NCI-H2107 (cell line): Measurements from ENCODE around the gene SNIP1.
"Not testable (repeated sequence)": the region's sequence is repeated elsewhere in the genome, so short reads cannot be mapped to it uniquely, and the experiment has no call there.

Experiments
- DNase-seq: peaks from one replicate; lab custom pipeline; 2025; lab: John Stamatoyannopoulos, UW

The SNIP1 gene

DNA sequence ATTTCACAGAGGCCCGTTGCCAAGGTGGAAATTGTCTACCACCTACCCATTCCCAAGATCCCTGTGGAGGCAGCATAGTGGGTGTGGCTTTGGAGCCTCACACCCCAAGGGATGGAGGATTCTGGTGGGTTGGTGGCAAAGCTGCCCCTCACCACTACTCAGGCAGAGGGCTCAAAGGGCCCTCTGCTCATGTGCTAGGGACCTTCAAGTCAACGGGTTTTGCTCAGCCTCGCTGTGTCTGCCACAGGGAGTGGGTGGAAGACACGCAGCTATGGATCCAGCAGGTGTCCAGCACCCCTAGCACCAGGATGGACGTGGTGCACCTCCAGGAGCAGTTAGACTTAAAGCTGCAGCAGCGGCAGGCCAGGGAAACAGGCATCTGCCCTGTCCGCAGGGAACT is 5.0 kb upstream of the SNIP1 start:
- no peak for DNase-seq

DNA sequence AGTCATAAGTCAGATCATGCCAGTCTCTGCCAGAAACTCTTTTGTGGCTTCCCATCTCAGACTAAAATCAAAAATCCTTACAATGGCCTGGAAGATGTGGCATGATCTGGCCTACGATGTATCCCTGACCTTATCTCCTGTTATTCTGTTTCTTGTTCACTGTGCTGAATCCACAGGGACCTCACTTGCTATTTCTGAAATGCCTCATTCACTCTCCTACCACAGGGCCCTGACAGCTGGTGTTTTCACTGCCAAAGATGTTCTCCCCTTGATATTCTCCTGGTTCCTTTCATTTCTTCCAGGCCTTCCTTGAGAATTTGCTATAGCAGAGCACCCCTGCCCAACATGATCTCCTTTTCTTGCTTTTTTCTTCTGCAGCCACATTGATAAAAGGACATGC is 4.3 kb upstream of the SNIP1 start:
- DNase-seq = no peak

DNA sequence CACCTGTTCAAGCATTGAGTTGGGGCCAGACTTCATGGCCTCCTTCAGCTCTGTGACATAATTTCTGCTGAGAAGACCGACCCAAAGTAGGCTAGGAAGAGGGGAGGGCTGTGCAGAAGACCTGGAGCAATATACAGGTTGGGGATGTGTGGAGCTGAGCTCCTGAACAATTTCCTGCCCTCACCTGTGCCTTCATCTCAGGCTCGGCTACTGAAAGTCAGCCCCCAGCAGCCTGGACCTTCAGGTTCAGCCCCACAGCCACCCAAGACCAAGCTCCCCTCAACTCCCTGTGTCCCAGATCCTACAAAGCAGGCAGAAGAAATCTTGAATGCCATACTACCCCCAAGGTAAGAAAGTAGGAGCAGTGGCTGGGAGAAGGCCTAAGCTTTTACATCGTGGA is 3.3 kb upstream of the SNIP1 start:
- no peak for DNase-seq

DNA sequence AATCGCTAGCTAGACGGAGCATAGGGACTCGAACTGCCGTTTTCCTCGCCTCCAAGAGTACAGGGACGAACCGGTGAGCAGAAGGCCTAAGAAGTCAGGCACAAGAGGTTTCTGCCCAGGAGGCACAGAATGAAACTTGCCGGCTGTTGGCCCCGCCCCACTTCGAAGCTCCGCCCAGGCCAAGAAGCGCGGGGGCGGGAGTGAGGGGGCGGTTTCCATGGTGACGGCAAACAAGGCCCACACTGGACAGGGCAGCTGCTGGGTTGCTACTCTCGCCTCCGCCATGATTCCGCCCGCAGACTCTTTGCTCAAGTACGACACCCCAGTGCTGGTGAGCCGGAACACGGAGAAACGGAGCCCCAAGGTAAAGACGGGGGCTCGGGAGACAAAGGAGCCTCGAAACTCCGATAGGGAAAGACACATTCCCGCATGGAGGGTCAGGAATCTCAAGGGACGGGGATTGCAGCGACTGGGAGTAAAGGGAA is 2.7 kb upstream of the SNIP1 start, which contains the start of gene DNALI1:
Gene DNALI1, plus strand, starts transcription at position 229 of the 485 bp plus-strand sequence. Its CDS starts 55 bp downstream, at position 284.
- DNase-seq = no peak

DNA sequence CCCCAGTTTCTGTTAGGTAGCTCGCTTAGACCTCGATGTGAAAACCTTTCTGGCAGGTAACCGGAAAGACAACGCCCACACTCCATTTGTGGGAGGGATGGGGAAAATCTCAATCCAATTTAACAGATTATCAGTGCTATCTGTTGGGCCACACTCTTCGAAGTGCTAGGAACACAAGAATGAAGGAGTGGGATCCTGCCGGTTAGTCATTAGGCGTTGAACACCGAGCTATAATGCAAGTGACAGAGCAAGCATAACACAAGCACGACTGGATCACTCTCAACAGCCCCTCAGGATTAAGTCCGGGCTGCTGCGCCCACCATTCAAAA is 531 bp downstream of the SNIP1 start:
- no peak for DNase-seq

DNA sequence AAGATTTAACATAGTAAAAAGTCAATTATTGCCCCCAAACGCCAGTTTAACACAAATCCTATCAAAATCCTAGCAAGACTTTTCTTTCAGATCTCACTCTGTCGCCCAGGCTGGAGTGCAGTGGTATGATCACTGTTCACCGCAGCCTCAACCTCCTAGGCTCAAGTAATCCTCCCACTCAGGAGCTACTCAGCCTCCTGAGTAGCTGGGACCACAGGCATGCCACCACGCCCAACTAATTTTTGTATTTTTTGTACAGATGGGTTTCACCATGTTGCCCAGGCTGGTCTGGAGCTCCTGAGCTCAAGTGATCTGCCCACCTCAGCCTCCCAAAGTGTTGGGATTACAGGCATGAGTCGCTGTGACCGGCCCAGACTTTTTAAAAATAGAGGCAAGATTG is 4.8 kb downstream of the SNIP1 start:
- DNase-seq = no peak

DNA sequence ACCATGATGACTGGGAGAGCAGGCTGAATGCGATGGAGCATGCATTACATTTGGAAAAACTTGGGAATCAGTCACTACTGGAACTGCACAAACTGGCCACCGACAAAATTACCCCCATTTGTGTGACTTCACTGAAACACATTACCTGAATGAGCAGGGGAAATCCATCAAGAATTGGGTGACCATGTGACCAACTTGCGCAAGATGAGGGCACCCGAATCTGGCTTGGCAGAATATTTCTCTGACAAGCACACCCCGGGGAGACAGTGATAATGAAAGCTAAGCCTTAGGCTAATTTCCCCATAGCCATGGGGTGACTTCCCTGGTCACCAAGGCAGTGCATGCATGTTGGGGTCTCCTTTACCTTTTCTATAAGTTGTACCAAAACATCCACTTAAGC is 9.1 kb downstream of the SNIP1 start:
- DNase-seq = no peak

DNA sequence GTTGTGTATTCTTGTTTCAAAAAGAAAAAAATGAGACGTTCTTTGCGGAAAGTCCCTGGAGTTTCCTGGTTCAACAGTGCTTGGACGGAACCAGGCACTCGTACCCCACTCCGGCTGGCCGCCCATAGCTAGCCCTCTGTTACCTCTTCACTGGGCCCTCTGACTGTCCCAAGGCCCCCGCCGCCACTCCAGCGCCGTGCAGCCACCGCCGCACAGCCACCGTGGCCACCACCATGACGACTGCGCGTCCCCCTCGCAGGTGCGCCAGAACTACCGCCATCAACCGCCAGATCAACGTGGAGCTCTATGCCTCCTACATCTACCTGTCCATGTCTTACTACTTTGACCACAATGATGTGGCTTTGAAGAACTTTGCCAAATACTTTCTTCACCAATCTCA is 9.6 kb downstream of the SNIP1 start:
- DNase-seq = no peak

DNA sequence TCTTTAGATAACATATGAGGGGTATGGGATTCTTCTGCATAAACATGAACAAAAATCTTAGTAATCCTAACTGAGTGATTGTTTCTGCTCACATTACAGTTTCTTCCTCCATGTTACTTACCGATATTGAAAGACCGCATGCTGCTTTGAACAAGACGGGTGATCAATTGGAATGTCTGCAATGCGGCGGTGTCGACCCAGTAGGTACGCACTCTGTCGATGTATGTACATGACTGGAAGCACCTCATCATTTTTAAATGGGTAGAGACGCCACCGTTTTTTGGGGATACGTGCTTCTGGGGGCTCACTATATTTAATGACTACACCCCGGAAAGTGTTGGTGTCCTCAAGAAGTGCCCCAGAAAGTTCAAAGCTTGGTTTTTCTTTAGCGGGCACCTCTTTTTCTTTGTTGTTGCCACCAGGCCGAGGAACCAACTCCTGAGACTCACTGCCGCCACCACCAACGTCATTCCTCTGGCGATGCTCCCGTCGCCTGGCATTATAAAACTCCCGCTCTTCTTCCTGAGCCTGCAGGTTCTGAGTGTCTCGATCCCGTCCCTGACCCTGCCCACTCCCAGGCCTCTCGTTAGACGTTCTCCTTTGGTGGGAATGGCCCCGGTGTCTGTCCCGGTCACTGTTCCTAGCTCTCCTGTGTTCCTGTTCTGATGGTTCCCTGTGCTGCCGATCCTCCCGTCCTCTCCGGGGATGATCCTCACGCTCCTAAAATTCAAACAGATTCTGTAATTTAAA is 13.9 kb downstream of the SNIP1 start:
- DNase-seq = no peak

DNA sequence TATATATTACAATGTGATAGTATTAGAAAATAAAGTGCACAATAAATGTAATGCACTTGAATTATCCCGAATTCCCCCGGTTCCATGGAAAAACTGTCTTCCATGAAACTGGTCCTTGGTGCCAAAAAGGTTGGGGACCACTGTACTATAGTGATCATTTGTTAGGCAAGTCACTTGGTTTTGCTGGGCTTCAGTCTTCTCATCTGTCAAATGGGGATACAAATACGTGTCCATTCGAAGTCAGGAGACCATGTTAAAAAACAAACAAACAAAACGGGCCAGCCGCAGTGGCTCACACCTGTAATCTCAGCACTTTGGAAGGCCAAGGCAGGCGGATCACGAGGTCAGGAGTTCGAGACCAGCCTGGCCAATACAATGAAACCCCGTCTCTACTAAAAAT is 14.9 kb downstream of the SNIP1 start:
- DNase-seq = not testable (repeated sequence)

DNA sequence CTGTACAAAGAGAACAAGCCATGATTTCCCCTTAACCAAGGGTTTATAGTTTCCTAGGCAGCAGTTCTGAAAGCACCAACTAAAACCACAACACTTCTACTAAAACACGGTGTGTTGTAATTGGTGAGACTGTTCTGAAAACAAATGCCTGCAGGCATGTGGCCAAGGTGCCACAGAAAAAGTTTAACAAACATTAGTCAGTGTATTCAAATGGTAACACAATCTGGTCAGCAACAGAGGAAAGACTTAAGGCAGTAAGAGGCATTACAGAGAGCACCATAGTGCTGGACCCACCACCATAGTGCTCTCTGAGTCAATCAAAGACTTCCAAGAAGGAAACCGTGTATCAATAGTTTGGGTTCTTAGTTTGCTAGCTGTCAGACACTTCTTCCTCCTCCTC is 16.7 kb downstream of the SNIP1 start:
- peak; percentile 36 for DNase-seq

DNA sequence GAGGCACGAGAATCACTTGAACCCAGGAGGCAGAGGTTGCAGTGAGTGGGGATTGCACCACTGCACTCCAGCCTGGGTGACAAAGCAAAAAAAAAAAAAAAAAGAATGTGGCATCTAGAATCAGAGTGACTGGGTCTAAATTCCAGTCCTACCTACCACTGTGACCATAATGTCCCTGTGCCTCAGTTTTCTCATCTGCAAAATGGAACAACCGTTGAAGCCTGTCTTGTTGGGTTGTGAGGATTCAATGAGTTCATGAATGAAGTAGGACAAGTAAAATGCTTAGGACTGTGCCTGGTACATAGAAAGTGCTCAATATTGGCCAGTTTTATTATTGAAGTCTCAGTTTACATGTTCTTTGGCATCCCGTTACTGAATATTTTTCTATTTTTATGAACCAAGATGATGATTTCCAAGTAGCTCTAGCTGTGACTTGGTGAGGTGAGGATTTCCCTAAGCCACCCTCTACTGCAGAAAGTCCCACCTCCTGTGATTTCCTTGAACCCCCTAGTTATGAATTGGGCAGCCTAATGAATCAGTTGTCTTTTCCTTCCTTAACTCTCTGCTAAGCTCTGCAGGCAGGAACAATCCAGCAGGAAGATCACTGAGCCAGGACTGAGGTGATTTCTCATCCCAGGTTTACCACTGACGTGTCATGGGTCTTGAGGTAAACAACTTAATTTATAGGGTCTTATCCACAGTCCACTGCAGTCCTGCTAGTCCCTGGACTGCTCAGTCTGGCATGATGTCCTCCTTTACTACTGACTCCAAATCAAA is 20.6 kb downstream of the SNIP1 start:
- no peak for DNase-seq

DNA sequence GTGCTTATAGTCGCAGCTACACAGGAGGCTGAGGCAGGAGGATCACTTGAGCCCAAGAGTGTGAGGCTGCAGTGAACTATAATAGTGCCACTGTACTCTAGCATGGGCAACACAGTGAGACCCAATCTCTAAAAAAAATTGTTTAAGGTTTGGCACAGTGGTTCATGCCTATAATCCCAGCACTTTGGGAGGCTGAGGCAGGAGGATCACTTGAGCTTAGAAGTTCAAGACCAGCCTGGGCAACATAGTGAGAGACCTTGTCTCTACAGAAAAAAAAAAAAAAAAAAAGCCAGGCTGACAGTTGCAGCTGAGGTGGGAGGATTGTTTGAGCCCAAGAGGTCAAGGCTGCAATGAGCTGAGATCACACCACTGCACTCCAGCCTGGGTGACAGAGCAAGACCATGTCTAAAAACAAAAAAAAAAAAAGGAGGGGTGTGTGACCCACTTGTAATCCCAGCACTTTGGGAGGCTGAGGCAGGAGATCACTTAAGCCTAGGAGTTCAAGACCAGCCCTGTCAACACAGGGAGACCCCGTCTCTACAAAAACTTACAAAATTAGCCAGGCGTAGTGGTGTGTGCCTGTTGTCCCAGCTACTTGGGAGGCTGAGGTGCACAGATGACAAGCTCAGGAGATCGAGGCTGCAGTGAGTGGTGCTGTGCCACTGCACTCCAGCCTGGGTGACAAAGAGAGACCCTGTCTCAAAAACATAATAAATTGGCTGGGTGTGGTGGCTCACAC is 21.5 kb downstream of the SNIP1 start:
- not testable (repeated sequence) for DNase-seq

DNA sequence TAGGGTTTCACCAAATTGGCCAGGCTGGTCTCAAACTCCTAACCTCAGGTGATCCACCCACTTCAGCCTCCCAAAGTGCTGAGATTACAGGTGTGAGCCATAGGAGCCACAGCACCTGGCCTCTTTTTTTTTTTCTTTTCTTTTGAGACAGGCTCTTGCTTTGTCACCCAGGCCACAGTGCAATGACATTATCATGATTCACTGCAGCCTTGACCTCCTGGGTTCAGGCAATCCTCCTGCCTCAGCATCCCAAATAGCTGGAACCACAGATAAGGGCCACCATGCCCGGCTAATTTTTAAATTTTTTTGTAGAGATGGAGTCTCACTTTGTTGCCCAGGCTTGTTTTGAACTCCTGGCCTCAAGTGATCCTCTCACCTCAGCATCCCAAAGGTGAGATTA is 24.2 kb downstream of the SNIP1 start:
- not testable (repeated sequence) for DNase-seq

DNA sequence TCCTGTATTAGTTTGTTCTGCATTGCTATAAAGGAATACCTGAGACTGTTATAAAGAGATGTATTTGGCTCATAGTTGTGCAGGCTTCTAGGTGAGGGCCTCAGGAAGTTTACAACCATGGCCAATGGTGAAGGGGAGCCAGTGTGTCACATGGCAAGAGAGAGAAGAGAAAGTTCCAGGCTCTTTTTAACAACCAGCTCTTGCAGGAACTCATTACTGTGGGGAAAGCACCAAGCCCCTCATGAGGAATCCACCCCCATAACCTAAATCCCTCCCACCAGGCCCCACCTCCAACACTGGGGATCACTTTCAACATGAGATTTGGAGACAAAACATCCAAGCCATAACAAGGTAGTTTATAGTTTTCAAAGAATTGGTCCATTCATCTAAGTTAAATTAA is 34.5 kb downstream of the SNIP1 start:
- DNase-seq = no peak

DNA sequence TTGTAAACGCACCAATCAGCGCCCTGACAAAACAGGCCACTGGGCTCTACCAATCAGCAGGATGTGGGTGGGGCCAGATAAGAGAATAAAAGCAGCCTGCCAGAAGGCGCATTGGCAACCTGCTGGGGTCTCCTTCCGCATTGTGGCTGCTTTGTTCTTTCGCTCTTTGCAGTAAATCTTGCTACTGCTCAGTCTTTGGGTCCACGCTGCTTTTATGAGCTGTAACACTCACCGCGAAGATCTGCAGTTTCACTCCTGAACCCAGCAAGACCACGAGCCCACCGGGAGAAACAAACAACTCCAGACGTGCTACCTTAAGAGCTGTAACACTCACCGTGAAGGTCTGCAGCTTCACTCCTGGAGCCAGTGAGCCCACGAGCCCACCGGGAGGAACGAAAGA is 35.2 kb downstream of the SNIP1 start:
- not testable (repeated sequence) for DNase-seq

DNA sequence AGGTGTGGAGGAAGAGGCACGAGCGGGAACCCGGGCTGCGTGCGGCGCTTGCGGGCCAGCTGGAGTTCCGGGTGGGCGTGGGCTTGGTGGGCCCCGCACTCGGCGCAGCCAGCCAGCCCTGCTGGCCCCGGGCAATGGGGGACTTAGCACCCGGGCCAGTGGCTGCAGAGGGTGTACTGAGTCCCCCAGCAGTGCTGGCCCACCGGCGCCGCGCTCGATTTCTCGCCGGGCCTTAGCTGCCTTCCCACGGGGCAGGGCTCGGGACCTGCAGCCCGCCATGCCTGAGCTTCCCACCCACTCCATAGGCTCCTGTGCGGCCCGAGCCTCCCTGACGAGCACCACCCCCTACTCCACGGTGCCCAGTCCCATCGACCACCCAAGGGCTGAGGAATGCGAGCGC is 35.9 kb downstream of the SNIP1 start:
- not testable (repeated sequence) for DNase-seq

DNA sequence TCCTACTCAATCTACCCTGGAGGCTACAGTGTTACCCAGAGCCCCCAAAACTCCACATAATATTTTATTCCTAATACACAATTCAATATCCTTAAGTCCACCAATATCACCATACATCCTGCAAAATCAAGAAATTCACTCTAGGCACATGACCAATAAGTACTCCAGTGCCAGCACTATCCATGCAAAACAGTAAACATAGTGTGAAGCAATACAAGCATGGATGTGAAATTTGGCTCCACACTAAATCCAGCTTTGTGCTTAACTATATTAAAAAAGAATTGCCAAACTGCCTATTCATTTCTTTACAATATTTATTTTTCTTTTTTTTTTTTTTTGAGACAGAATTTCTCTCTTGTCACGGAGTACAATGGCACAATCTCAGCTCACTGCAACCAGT is 36.5 kb downstream of the SNIP1 start:
- no peak for DNase-seq

DNA sequence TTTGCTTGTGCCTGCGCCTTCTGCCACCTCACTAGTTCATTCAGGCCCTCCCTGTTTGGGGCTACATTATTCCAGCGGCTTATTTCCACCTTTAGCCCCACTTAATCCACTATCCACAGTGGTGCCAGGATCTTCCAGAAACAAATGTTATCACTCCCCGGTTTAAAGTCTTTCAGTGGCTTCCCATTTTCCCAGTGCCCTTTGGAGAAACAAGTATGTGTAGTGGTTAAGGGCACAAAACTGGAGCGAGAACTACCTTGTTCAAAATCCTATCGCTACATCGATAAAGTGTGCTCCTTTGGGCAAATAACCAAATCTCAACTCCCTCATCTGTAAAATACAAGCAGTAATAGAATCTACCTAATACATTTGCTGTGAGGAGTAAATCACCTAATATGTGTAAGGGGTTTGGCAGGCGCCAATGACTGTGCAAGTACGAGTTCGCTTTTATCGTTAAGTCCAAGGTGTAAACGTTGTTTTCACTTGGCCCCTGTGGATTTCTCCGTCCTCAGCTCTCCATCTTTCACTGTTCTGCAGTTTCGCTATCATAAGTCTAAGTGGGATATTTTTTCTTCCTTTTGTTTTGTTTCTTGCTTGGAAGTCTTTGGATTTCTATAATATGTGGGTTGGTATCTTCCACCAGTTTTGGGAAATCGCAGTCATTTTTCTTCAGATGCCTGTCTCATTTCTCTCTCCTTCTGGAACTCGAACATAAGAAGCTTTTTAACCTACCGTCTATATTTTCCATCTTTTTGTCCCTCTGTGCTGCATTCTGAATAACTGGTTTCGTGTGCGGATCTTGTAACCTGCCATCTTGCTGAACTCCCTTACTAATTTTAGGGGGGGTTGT is 38.7 kb downstream of the SNIP1 start:
- DNase-seq = no peak

DNA sequence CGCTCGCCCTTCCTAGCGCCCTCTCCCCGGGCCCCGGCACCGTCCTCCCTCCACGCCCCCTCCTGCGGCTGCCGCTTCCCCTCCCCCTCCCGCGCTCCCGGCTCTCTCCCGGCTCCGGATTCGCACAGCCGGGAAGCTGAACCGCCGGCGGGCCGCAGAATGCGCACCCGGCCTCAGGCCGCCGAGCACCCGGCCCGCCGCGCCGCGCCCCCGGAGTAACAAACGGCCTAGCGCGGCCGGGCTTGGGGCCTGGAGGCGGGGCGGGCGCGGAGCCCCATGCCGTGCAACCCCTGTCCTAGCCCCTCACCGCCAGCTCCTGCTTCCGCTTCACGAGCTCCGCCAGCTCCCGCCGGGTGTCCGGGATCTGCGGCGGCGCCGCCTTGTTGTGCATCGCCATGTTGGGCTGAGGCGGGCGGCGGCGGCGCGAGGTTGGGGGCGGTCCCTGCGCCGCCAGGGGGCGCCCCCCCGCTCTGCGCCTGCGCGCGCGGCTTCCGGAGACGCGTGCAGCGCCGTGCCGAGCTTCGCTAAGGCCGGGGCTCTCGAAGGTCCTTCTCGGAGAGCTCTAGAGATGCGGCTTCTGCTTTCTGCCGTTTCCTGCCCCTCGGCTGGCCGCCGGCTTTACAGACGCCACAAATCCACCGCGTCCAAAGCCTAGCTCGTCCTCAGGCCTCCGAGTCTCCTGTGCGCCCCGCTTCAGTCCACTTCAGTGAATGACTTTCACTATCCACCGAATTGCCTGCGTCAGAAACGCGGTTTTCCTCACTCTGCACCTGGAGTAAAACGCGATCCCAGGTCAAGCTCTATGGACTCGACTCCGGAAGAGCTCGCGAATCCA is 39.5 kb downstream of the SNIP1 start, which contains the start of gene MEAF6:
Gene MEAF6, minus strand, starts transcription at position 417 of the 835 bp plus-strand sequence. Its CDS starts 20 bp downstream, at position 397.
- peak; percentile 66 for DNase-seq
